Adrenal gland (tissue), 19 donors: ENCODE data around the gene ATN1. TPM values are rescaled to one million over a fixed set of nuclear protein-coding genes. Genes with fewer than 3 reads are reported as not detected.
"Not testable (repeated sequence)": the region's sequence is repeated elsewhere in the genome, so short reads cannot be mapped to it uniquely, and the experiment has no call there.

Source experiments
- DNase-seq, 7 donors: peaks; one replicate each; pipeline ENCODE4 v3.0.0-alpha.2; 2019 to 2020
- H3K27ac ChIP-seq, 5 donors: fragments of 200-600 bp; sonication (generic) in 4 of 5; 1 replicate in 3 of 5; 2 replicates in 2 of 5; pipeline versions ENCODE4 v1.5.1 to v1.8.0; 2016 to 2020; ENCODE audit warnings: mild to moderate bottlenecking in 1 of 5
- H3K27me3 ChIP-seq: fragments of 200-600 bp; 2 replicates; pipeline ENCODE4 v1.8.0; 2021
- H3K36me3 ChIP-seq, 2 donors: fragments of 200-600 bp; replicated peaks in 1 of 2; 1 replicate in 1 of 2; 2 replicates in 1 of 2; pipeline versions ENCODE4 v1.5.1 to v1.8.0; 2018 to 2022
- H3K4me1 ChIP-seq, 2 donors: fragments of 200-600 bp; replicated peaks in 1 of 2; 1 replicate in 1 of 2; 2 replicates in 1 of 2; pipeline versions ENCODE4 v1.5.1 to v1.8.0; 2018 to 2021
- H3K4me3 ChIP-seq, 4 donors: fragments of 200-600 bp; sonication (generic) in 3 of 4; one replicate each; pipeline ENCODE4 v1.5.1; 2016 to 2018
- H3K9me3 ChIP-seq, 3 donors: fragments of 200-600 bp; sonication (generic) in 1 of 3; replicated peaks in 1 of 3; 1 replicate in 2 of 3; 2 replicates in 1 of 3; pipeline versions ENCODE4 v1.5.1 to v1.8.0; 2016 to 2021
- CTCF ChIP-seq, 6 experiments: fragments of 450-650 bp in 4 of 6; fragments of 200-600 bp in 2 of 6; sonication (generic) in 1 of 6; IDR thresholded peaks; 1 replicate in 5 of 6; 2 replicates in 1 of 6; pipeline versions ENCODE4 v1.5.1 to v1.8.0; 2016 to 2021; ENCODE audit warnings: antibody characterized with exemption in 6 of 6, mild to moderate bottlenecking in 2 of 6, moderate library complexity in 1 of 6
- POLR2A ChIP-seq, 2 donors: fragments of 450-650 bp; IDR thresholded peaks; one replicate each; pipeline ENCODE4 v1.6.1; 2017; ENCODE audit warnings: antibody characterized with exemption in 2 of 2, mild to moderate bottlenecking in 2 of 2, moderate library complexity in 1 of 2
- WGBS, 4 donors: extraction: QIAGEN DNeasy Blood & Tissue Kit in 2 of 4; methylation state at CpG; one replicate each; pipeline versions ENCODE4 v1.1.5 to v1.1.7; 2013 to 2017; 5-methylcytosine and 5-hydroxymethylcytosine counted together
- intact Hi-C, 2 donors: fragments of 100-400 bp; cut with DNase I; formaldehyde crosslinking; loops; one replicate each; pipeline versions ENCODE4 v1.14.1 to v1.15.0; 2022 to 2023
- long read RNA-seq, 10 donors: library from polyadenylated mRNA in 3 of 10; unstranded in 2 of 10; stranded (forward) in 1 of 10; transcript quantifications; one replicate each; pipeline ENCODE4 v2.0.0 and lab custom pipeline, GENCODE V29; 2021 to 2026
- polyA plus RNA-seq, 3 donors: library from polyadenylated mRNA; stranded (reverse); fragments of 200-250 nt in 2 of 3; fragments of 350-450 nt in 1 of 3; fragmentation: Illumina TruSeq in 1 of 3; extraction: RNeasy Lipid Tissue Mini Kit (QIAGEN cat#74804) in 1 of 3; gene quantifications; one replicate each; pipeline ENCODE4 v1.2.3, GENCODE V29; 2013 to 2014
- total RNA-seq, 9 donors: library from RNA; depleted of rRNA in 4 of 9; stranded (reverse); fragments of >200 nt in 4 of 9; fragments of 120-200 nt in 1 of 9; fragmentation: NEBNext Ultra II Directional in 1 of 9; extraction: Animal tissue kit (Norgen Biotek cat#: 25700) in 1 of 9; gene quantifications; one replicate each; pipeline versions ENCODE4 v1.1.0 to v1.2.4, GENCODE V29; 2013 to 2023
- donor health status: healthy with polysubstance abuse.
- donor health status: Bipolar disorder and iron deficiency.
- donor health status: DM: yes; HTN: yes; CAD: no.
- donor health status: DM: no; HTN: no; CAD: no.
- donor health status: DM: no; HTN: no; CAD: no.
- donor health status: DM: yes; HTN: yes; CAD: no.

Gene ATN1
- total RNA-seq (100 to 1,000 TPM in 4 of 9 donors, 10 to 100 TPM in 4, 1 to 10 TPM in 1; 8.8 to 263 (median 92.8) TPM), polyA plus RNA-seq (100 to 1,000 TPM in 2 of 3 donors, 10 to 100 TPM in 1; 57.4 to 482 (median 258) TPM)
- long read RNA-seq, donor 1, partial matches to known transcripts: 38 of 40 reads
- long read RNA-seq, donor 1, other reads (novel, unspliced or antisense): 0 of 40 reads
- long read RNA-seq, donor 2, partial matches to known transcripts: 38 of 39 reads
- long read RNA-seq, donor 2, other reads (novel, unspliced or antisense): 0 of 39 reads
- long read RNA-seq, donor 3, partial matches to known transcripts: 16 of 17 reads
- long read RNA-seq, donor 3, other reads (novel, unspliced or antisense): 0 of 17 reads
- long read RNA-seq, donor 4, partial matches to known transcripts: 3 of 5 reads
- long read RNA-seq, donor 4, other reads (novel, unspliced or antisense): 2 of 5 reads
- long read RNA-seq, donor 5, full-length matches to known transcripts: 1 of 112 reads
- long read RNA-seq, donor 5, partial matches to known transcripts: 96 of 112 reads
- long read RNA-seq, donor 5, other reads (novel, unspliced or antisense): 15 of 112 reads
- long read RNA-seq, donor 6, partial matches to known transcripts: 2 of 3 reads
- long read RNA-seq, donor 6, other reads (novel, unspliced or antisense): 1 of 3 reads
- long read RNA-seq, donor 7, partial matches to known transcripts: 16 of 16 reads
- long read RNA-seq, donor 7, other reads (novel, unspliced or antisense): 0 of 16 reads
- long read RNA-seq, donor 8, full-length matches to known transcripts: 2 of 39 reads
- long read RNA-seq, donor 8, partial matches to known transcripts: 37 of 39 reads
- long read RNA-seq, donor 8, other reads (novel, unspliced or antisense): 0 of 39 reads
- long read RNA-seq, donor 9, partial matches to known transcripts: 37 of 38 reads
- long read RNA-seq, donor 9, other reads (novel, unspliced or antisense): 0 of 38 reads
- long read RNA-seq, donor 10, full-length matches to known transcripts: 2 of 80 reads
- long read RNA-seq, donor 10, partial matches to known transcripts: 78 of 80 reads
- long read RNA-seq, donor 10, other reads (novel, unspliced or antisense): 0 of 80 reads

- Histone ChIP-seq H3K36me3 (no peaks in the 10 kb centered on the region), H3K9me3 (no peaks in the 10 kb centered on the region), H3K4me1 (peaks cover 51 to 68% of the 10 kb centered on the region in 2 donors), H3K27ac (peak within 1 kb of the TSS; percentile 87 to 98 (median 93)), H3K27me3 (no peaks in the 10 kb centered on the region), H3K4me3 (peak within 1 kb of the TSS; percentile 41 to 91 (median 84))
- WGBS, 4 donors: 0 to 1% (median 0%) methylated on average over 27 to 66 of the region's 66 CpGs
- intact Hi-C loops: no loop called here
- TF ChIP-seq CTCF (IDR thresholded peaks at IDR 0.05): no peak
- peak; percentile 61 to 78 for TF ChIP-seq POLR2A (IDR thresholded peaks at IDR 0.05)
- peak; percentile 89 to 95 (median 91) for DNase-seq
Observed at GRCh38 chr12:6927379-6928021, at the start of gene ATN1. Gene ATN1 (plus strand): TSS chr12:6927959. CDS start chr12:6934002, 6,043 bp downstream.

GRCh38 chr12:6879824-6880223 is 47.9 kb upstream of the ATN1 start:
- H3K27ac ChIP-seq, H3K4me3 ChIP-seq, H3K27me3 ChIP-seq, H3K36me3 ChIP-seq, DNase-seq, H3K4me1 ChIP-seq, H3K9me3 ChIP-seq: not testable (repeated sequence)
- WGBS, 4 donors: 83 to 94% (median 90%) methylated on average over 11 of the region's 11 CpGs
- intact Hi-C loops: loop anchor here in 1 of 2 donors (10.0 kb wide), 1 partner anchor 75 kb away; the partner anchor contains the start of gene PTPN6

GRCh38 chr12:6883252-6883651 is 44.5 kb upstream of the ATN1 start:
- no peaks in the 10 kb centered on the region for H3K4me1 ChIP-seq
- peaks cover 0 to 5% of the 10 kb centered on the region in 2 donors for H3K36me3 ChIP-seq
- H3K9me3 ChIP-seq: no peaks in the 10 kb centered on the region
- TF ChIP-seq POLR2A (IDR thresholded peaks at IDR 0.05) (no peak), CTCF (IDR thresholded peaks at IDR 0.05) (no peak)
- H3K27me3 ChIP-seq: no peaks in the 10 kb centered on the region
- DNase-seq: no peak
- no peak overlapping the region for H3K4me3 ChIP-seq
- no peak overlapping the region for H3K27ac ChIP-seq
- intact Hi-C loops: no loop called here
- 94 to 98% (median 96%) methylated on average over 5 of the region's 5 CpGs for WGBS, 4 donors

- DNase-seq: no peak
- Histone ChIP-seq H3K4me3 (no peak overlapping the region), H3K9me3 (no peaks in the 10 kb centered on the region), H3K27ac (no peak overlapping the region), H3K4me1 (no peaks in the 10 kb centered on the region), H3K27me3 (no peaks in the 10 kb centered on the region), H3K36me3 (peaks cover 0 to 5% of the 10 kb centered on the region in 2 donors)
- intact Hi-C loops: no loop called here
- WGBS, 4 donors: 93 to 97% (median 96%) methylated on average over 8 to 11 of the region's 11 CpGs
- TF ChIP-seq POLR2A (IDR thresholded peaks at IDR 0.05) (no peak), CTCF (IDR thresholded peaks at IDR 0.05) (no peak)
Observed at GRCh38 chr12:6883683-6884082, 44.1 kb upstream of the ATN1 start.
